Measurements from ENCODE around the gene GJC2.

The GJC2 gene

DNA sequence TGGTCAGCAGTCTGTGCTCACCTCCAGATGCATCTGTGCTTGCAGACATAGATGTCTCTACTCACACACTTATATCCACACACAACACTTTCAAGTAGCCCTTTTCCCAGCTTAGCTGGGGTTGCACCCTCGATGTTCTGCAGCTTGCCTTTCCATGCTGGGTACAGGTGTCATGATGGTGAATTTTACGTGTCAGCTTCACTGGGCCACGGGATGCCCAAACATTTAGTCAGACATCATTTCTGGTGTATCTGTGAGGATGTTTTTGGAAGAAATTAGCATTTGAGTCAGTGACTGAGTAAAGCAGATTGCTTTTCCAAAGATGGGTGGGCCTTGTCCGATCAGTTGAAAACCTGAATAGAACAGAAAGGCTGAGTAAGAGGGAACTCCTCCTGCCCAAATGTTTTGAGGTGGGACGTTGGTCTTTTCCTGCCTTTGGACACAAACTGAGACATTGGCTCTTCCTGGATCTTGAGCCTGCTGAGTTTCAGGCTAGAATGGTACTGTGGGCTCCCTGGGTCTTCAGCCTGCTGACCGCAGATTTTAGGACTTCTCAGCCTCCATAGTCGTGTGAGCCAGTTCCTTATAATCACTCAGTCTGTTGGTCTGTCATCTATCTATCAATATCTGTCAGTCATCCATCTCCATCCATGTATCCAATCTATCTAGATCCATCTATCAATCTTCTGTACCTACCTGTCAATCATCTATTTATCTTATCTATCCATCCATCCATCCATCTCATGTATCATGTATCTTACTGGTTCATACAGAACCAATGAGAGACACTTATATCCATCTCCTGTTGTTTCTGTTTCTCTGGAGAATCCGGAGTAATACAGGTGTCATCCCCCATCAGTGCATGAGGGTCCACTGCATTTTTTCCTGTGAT is 45.4 kb downstream of the GJC2 start:
- no peak for DNase-seq (ENCODE audit: insufficient read length)
- TF ChIP-seq TAF1 (IDR thresholded peaks at IDR 0.05; ENCODE audit: borderline replicate concordance, low read depth, low read length) (no peak), POLR2AphosphoS5 (IDR thresholded peaks at IDR 0.05; ENCODE audit: low read depth, low read length) (no peak), POLR2A (IDR thresholded peaks at IDR 0.05; ENCODE audit: low read depth, low read length) (no peak)
- FAIRE-seq: no peak

DNA sequence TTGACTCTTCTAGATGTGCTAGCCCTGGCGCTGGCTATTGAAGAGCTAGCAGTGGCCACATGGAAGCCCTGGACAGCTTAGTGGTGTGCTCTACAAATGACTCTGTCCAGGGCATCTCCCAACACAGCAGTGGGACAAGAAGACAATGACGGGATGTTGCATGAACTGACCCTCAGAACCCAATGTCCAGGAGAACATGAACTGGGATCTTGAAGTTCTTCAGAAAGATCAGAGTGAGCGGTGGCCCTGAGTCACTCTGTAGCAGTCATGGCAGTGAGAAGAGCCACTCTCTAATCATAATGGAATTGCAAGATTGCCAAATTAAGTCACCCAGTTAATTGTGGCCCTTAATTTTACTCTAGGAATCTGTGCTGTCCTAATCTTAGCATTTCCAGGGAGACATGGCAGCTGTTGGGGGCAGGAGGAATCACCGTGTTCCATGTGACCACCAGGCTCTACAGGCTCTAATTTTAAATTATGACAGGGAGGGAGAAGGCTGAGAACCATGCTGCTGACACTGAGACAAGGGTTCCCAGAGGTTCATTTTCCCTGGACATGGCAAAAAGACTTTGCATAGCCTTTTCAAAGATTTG is 47.9 kb downstream of the GJC2 start:
- no peak for DNase-seq (ENCODE audit: insufficient read length)
- no peak for FAIRE-seq
- no peak for TF ChIP-seq TAF1 (IDR thresholded peaks at IDR 0.05; ENCODE audit: borderline replicate concordance, low read depth, low read length)
- TF ChIP-seq POLR2AphosphoS5 (IDR thresholded peaks at IDR 0.05; ENCODE audit: low read depth, low read length): no peak
- no peak for TF ChIP-seq POLR2A (IDR thresholded peaks at IDR 0.05; ENCODE audit: low read depth, low read length)

DNA sequence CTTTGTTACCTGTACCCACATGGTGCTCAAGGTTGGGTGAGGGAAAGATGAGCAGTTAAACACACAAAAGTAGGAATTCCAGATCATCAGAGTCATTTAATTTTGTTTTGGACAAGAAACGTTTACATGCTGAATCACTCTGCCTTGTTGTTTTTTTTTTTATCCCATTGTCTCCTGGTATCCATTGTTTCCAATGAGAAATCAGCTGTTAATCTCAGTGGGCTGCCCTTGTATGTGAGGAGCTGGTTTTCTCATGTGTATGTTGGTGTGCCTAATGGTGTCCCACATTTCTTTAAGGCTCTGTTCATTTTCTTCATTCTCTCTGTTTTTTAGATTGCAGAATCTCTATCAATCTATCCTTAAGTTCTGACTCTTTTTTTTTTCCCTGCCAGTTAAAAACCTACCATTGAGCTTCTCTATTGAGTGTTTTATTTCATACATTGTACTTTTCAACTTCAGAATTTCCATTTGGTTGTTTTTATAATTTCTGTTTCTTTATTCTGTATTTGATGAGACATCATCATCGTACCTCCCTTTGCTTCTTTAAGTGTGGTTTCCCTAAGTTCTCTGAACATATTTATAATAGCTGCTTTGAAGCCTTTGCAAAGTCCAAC is 49.4 kb downstream of the GJC2 start:
- no peak for TF ChIP-seq POLR2AphosphoS5 (IDR thresholded peaks at IDR 0.05; ENCODE audit: low read depth, low read length)
- TF ChIP-seq TAF1 (IDR thresholded peaks at IDR 0.05; ENCODE audit: borderline replicate concordance, low read depth, low read length): no peak
- no peak for TF ChIP-seq POLR2A (IDR thresholded peaks at IDR 0.05; ENCODE audit: low read depth, low read length)
- no peak for FAIRE-seq
- DNase-seq (ENCODE audit: insufficient read length): no peak

DNA sequence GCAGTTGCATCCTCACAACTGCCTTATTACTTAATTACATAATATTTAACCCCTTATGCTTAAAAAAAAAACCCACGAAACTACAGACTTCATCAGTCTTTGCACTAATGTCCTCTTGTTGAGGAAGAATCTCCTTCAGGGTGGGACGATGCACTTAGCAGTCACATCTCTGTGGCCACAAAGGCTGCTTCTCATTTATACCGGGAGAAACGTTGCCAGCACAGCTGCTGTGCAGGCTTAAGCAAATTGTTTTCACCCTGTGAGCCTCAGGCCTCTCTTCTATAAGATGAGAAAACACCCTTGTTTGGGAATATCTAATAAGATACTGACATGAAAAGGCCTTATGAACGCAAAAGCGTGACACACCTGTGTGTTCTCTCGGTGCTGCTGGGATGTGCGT is 55.2 kb downstream of the GJC2 start:
- TF ChIP-seq POLR2AphosphoS5 (IDR thresholded peaks at IDR 0.05; ENCODE audit: low read depth, low read length) (no peak), TAF1 (IDR thresholded peaks at IDR 0.05; ENCODE audit: borderline replicate concordance, low read depth, low read length) (no peak), POLR2A (IDR thresholded peaks at IDR 0.05; ENCODE audit: low read depth, low read length) (no peak)
- FAIRE-seq: no peak

DNA sequence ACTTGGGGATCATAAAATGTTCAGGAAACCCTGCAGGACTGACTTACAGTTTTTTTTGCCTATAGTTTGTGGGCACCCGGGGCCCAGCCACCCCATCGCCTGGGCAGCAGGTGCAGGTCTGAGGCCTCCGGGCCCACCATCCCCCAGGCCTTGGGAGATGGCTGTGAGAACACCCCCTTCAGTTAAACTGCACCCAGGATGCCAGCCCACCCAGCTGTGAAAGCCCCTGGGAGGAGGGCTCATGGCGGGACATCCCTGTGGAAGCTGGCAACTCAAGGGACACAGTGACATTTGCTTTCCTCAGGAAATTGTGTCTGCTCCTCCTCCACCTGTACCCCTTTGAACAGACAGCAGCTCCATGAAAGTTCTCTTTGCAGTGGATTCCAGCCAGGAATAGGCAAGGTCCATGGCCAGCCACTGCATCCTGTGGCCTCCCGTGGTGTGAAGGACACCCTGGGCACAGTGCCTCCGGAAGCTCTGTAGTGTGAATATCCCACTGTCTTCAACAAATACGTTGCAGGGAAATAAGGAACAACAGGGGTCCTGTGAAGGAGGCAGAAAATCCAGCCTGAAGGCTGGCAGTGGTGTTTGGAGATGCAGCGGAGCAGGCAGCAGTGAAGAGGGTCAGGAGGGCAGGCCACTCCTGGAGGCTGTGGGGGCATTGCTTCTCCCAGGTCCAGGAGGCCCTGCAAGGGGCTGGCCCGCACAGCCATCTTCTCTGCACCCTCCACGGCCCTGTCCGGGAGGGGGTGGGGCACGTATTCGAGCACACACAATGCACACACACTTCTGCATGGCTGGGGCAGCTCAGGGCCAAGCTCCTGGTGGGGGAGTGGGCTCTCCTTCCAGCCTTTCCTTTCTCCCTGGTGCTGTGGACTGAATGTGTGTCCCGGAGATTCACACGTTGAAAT is 56.1 kb downstream of the GJC2 start:
- no peak for TF ChIP-seq TAF1 (IDR thresholded peaks at IDR 0.05; ENCODE audit: borderline replicate concordance, low read depth, low read length)
- TF ChIP-seq POLR2AphosphoS5 (IDR thresholded peaks at IDR 0.05; ENCODE audit: low read depth, low read length): no peak
- no peak for TF ChIP-seq POLR2A (IDR thresholded peaks at IDR 0.05; ENCODE audit: low read depth, low read length)
- FAIRE-seq: no peak
- no peak for DNase-seq (ENCODE audit: insufficient read length)

More for the DNA sequence above, 55.2 kb downstream of the GJC2 start:
- DNase-seq (ENCODE audit: insufficient read length): no peak

DNA sequence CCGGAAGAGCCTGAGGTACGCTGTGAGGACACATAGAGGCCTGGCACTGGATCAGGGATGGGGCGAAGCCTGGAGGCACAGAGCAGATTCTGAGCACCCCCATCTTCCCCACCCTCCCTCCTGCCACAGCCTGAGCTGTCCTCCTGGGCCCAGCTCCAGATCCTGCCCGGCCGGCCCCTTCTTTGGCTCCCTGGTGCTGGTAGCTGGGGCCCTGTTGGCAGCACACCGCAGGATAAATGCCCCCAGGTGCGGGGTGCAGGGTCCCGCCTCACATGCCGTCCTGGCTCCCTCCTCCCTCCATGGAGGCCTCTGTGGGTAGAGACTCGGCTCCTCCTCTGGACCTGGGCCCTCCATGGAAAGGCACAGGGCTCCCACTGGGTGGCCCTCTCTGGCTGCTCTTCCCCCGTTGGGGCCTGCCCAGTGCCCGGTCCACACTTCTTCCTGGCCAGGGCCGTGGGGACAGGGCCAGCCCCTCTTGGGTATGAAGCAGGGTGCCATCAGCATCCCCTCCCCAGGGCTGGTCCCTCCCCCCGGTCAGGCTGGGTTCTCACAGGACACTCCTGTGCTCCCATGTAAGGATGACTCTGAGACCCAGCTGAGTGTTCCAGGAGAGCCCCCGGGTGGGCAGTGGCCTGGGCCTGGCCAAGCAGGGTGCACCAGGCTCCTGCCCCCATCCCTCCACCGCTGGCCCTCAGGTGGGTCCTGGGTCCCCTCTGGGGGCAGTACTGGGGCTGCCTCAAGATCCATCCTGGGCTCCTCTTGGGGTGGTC is 57.0 kb downstream of the GJC2 start:
- no peak for FAIRE-seq
- no peak for DNase-seq (ENCODE audit: insufficient read length)
- TF ChIP-seq POLR2AphosphoS5 (IDR thresholded peaks at IDR 0.05; ENCODE audit: low read depth, low read length) (no peak), TAF1 (IDR thresholded peaks at IDR 0.05; ENCODE audit: borderline replicate concordance, low read depth, low read length) (no peak), POLR2A (IDR thresholded peaks at IDR 0.05; ENCODE audit: low read depth, low read length) (no peak)

DNA sequence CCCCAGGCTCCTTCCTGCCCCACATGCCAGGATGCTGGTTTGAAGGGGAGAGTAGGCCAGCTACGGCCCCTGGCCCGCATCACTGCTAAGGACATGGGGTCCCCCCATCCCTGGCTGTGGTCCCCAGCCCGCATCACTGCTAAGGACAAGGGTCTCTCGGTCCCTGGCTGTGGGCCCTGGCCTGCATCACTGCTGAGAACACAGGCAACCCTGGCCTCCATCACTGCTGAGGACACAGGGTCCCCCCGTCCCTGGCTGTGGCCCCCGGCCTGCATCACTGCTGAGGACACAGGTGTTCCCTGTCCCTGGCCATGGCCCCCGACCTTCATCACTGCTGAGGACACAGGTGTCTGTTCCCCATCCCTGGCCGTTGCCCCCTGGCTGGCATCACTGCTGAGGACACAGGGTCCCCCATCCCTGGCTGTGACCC is 57.7 kb downstream of the GJC2 start:
- FAIRE-seq (no peak), DNase-seq (ENCODE audit: insufficient read length) (no peak)
- TF ChIP-seq POLR2AphosphoS5 (IDR thresholded peaks at IDR 0.05; ENCODE audit: low read depth, low read length) (no peak), TAF1 (IDR thresholded peaks at IDR 0.05; ENCODE audit: borderline replicate concordance, low read depth, low read length) (no peak), POLR2A (IDR thresholded peaks at IDR 0.05; ENCODE audit: low read depth, low read length) (no peak)

DNA sequence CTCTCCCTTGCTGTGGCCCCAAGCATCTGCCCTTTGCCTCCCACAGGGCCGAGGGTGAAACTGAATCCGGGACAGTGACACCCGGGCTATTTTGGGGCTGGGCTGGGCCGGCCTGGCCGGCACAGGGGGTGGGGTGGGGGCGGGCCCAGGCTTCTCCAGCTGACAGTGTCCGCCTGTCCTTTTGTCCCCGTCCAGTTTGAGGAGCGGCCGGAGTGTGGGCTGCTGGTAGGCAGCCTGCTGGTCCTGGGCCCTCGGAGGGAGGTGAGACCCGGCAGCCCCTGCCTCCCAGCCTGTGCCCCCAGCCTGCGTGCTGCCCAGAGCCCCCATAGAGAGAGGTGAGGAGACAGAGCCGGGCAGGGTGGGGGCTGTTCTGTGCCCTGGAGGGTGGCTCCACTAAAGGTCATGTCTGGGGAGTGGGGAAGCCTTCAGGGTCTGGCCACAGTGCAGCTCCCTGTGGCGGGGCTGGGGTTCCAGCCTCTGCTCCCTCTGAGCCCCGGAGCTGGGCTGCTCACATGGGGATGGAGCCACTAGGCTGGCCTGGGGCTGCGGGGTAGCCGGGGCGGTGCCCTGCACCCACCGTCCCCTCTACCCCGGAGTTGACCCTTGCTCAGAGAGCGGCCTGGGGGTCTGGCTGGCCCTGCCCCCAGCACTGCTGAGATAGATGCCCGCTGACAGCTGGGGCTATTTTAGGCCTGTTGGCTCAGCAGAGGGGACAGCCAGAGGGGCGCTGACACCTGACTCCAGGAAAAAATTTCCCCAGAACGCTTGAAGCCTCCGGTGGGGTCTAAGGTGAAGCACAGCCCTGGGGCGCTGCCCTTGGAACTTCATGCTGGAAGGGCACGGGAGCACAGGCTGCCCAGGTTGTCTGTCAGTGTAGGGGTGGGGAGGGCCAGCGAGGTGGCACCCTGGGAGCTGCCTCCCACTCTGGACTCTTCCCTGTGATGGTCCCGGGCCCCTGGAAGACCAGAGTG is 58.4 kb downstream of the GJC2 start, which contains the start of gene OBSCN:
Gene OBSCN (plus strand): TSS at position 194 of the 971 bp plus-strand sequence. CDS start 3,740 bp downstream, outside the sequence.
- FAIRE-seq (no peak), DNase-seq (ENCODE audit: insufficient read length) (no peak)
- TF ChIP-seq POLR2A (IDR thresholded peaks at IDR 0.05; ENCODE audit: low read depth, low read length): no peak
- no peak for TF ChIP-seq POLR2AphosphoS5 (IDR thresholded peaks at IDR 0.05; ENCODE audit: low read depth, low read length)
- TF ChIP-seq TAF1 (IDR thresholded peaks at IDR 0.05; ENCODE audit: borderline replicate concordance, low read depth, low read length): no peak

DNA sequence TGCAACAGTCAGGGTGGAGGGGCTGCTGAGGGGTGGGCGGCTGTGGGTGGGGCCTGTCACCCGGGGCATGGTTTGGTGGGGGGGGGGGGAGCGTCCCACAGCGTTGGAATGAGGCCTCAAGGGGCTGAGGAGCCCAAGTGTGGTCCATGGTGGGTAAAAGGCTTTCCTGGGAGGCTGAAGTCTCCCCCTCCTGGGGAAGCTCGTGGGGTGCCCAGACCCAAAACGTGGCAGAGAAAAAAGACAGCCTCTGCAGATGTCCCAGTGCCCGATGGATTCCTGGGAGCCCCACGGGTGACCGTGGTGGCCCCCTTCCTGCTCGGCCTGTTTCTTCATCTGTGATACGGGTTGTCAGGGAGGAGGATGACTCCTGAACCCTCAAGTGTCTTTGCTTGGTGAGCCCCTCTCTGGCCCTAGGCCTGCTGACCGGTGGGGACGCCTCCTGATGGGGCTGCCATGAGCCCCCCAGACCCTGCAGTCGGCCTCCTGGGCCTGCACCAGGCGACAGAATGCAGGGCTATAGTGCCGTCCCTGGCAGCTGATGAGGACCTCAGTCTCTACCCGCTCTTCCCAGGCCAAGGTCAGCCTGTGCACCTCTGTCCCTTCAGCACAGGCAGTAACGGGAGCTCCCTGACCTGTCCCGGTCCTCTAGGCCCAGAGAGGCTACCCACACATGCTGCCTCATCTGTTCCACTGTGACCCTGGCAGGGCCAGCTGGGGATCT is 59.3 kb downstream of the GJC2 start:
- FAIRE-seq: no peak
- TF ChIP-seq POLR2A (IDR thresholded peaks at IDR 0.05; ENCODE audit: low read depth, low read length) (no peak), TAF1 (IDR thresholded peaks at IDR 0.05; ENCODE audit: borderline replicate concordance, low read depth, low read length) (no peak), POLR2AphosphoS5 (IDR thresholded peaks at IDR 0.05; ENCODE audit: low read depth, low read length) (no peak)
- DNase-seq (ENCODE audit: insufficient read length): no peak
